Measurements from ENCODE around the gene XK.

Gene XK

DNA sequence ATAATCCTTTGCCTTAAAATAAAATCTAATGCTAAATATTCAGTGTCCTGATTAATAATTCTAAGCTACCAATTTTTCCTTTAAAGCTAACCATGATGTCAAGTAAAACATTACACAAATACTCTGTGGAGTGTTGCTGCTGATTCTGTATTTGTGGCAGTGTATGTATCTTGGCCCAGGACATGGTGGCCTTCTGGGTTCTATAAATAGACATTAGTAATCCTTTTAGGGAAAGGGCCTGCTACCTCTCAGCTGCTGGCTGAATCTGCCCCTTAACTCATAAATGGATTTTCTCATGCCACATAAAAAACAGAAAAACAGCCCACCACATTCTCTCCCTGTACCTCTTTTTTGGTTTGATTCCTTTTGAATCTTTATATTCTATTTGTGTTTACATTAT, 1.2 kb upstream of the XK start:
- DNase-seq = no peak

- DNase-seq = no peak
Observed at GRCh38 chrX:37684973-37685372, 618 bp upstream of the XK start.

- DNase-seq = no peak
Observed at GRCh38 chrX:37686369-37686995, 891 bp downstream of the XK start.

DNA sequence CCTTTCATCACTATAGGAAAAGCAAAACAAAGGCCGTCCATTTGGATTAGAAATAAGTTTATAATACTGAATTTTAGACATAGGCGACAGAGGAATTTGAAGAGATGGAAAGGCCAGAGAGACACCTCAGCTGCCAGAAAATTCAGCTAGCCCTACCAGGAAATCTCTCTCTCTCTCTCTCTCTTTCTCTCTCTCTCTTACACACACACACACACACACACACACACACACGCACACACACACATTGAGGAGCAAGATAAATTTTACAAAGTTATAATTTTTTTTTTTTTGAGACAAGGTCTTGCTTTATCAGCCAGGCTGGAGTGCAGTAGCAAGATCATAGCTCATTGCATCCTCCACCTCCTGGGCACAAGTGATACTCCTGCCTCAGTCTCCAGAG, 1.4 kb downstream of the XK start:
- DNase-seq = no peak

- no peak for DNase-seq
Observed at GRCh38 chrX:37690119-37690518, 4.5 kb downstream of the XK start.

- no peak for DNase-seq
Observed at GRCh38 chrX:37692918-37693317, 7.3 kb downstream of the XK start.

DNA sequence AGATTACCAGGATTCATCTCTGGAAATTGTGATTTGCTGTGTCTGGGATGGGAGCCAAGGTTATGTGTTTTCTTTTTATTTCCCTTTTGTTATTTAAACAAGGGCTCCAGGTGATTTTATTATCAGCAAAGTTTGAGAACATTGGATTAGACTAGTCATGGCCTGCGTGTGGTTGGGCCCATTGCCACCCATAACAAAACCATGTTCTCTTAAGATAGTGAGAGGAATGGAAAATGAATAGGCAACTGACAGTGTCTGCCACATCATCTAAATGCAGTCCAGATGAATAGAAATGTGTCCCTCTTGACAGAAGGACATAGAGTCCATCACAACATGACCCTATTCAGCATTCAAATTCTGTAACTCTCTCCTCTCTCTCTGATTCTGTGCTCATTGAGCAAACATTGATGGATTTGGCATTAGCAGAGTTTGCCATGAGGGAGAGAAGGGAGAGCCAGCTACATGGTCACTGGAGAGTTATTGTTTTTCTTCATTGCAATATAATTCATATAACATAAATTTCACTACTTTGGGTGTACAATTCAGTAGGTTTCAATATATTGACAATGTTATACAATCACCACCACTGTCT, 11.7 kb downstream of the XK start:
- no peak for DNase-seq

- DNase-seq = no peak
Observed at GRCh38 chrX:37701588-37701987, 16.0 kb downstream of the XK start.

GRCh38 chrX:37711991-37712390, 26.4 kb downstream of the XK start:
- DNase-seq = no peak

DNA sequence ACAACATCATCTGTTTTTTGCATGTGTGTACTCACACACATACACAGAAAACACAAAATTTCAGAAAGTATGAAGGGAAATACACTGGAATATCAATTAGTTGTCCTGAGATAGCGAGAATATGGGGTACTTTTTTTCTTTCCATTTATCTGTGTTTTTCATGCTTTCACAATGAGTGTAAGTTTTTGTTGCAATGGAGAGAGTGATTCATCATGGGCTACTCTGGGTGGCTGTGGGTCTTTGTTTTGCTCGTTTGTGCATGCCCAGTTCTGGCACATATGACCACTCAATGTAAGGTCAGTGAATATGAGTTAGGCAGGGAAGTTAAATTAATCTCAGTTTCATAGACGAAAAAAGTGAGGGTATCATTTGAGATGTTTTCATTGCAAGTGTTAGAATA, 26.9 kb downstream of the XK start:
- DNase-seq = no peak

GRCh38 chrX:37714479-37714878, 28.9 kb downstream of the XK start:
- no peak for DNase-seq

GRCh38 chrX:37716602-37717001, 31.0 kb downstream of the XK start:
- DNase-seq = no peak

DNA sequence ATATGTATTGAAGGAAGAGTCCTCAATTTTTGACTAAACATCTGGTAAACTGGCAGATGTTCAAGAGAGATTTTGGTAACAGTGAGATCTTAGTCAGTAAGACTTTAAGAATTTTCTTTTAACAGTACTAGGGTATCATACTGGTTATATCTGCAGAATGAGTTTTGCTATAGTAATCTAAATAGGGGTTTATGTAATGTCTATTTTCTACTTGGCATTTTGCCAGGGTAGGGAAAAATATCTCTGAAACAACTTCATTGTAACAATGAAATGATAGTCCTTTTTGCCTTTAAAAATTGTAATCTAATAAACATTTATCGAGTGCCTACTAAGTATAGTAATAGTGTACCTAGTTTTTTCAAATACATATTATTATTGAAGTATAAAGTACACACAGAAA, 32.1 kb downstream of the XK start:
- DNase-seq = no peak

DNA sequence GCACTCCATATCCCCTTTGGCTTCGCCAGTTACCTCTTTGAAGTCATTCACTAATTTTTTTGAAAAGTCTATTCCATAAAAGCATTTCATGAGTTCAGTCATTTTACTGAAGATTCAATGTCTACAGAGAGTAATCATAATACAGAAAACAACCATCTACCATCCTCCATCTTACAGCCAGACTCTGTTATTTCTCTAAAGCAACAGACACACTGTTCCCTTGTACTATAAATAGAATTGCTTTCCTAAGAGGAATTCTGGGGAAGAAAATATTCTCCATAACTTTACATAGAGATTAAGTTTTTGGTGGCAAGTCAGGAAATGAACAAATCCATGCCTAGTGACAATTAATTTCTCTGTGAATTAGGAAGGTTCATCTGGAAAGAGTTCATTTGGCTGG, 37.0 kb downstream of the XK start:
- DNase-seq = no peak

DNA sequence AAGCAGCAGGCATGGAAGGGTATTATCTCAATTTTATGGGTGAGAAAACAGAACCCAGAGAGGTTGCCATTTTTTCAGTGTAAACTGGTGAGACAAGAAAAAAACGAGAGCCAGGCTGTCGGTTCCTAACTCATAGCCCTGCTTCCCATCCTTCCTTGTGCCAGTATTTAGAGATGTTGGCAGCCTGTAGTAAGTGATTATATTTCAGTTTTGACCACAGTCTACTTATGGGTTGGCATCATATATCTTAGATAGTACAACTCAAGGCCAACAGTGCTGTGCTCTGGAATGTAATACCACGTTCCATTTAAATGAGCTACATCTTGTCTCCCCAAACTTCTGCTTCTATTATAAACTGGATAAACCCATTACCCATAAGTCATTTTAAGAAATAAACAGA, 40.8 kb downstream of the XK start:
- DNase-seq = no peak

DNA sequence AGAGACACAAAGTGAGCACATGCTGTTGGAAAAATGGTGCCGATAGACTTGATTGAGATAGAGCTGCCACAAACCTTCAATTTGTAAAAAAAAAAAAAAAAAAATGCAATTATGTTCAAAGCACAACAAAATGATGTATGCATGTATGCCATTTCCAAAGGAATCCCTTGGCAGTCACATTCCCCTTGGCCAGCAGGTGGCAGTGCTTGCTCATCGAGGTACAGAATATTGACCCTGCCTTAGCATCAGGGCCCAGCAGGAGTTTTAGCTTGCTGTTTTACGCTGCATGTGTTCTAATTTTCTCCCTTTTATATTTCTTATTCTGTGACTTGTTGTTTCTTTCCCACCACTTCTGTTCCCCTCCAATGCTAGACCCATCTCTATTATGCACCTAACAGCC, 59.8 kb downstream of the XK start:
- peak; percentile 79 to 81 for DNase-seq

GRCh38 chrX:37745835-37746217, 60.2 kb downstream of the XK start:
- peak in 1 of 2 donors; percentile 6 for DNase-seq

GRCh38 chrX:37746218-37746941, 60.8 kb downstream of the XK start:
- peak in 1 of 2 donors; percentile 54 for DNase-seq

DNA sequence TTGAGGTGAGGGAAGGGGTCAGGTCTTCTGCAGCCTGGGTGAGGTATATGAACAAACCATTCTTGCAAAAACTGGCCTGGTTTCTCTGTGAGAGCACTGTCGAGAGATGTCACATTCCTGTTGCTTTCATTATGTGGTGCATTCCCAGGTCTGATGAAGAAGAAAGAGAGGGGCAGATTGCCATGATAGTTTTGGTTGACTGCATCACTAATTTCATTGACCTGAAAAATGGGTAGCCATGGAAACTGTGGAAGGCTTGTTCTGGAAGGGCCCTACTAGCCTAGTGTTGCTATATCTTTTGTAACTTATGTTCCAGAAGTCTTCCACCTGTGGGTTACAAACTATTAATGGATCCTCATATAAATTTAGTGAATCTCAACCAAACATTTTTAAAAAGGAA, 61.4 kb downstream of the XK start:
- no peak for DNase-seq

GRCh38 chrX:37752281-37752680, 66.7 kb downstream of the XK start:
- no peak for DNase-seq

GRCh38 chrX:37752936-37753335, 67.3 kb downstream of the XK start:
- no peak for DNase-seq

DNA sequence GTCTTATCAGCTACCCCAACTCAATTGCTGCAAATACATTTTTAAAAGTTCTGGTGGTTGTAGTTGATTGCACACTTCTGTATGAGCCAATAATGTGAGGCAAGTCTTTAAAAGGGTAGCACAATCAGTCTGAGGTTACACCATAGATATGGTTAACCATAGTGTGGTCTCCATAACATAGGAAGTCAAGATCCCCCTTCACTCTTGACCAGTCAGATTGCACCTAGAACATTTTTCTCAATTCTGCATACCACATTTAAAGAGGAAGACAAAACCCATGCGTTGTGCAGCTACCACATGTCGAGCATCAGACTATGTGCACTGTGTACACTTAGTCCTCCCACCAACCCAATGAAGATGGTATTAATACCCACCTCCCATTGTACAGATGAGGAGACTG, 67.8 kb downstream of the XK start:
- DNase-seq = no peak

- DNase-seq = no peak
Observed at GRCh38 chrX:37754516-37754915, 68.9 kb downstream of the XK start.

- peak; percentile 31 to 53 for DNase-seq
Observed at GRCh38 chrX:37755025-37755424, 69.4 kb downstream of the XK start.

DNA sequence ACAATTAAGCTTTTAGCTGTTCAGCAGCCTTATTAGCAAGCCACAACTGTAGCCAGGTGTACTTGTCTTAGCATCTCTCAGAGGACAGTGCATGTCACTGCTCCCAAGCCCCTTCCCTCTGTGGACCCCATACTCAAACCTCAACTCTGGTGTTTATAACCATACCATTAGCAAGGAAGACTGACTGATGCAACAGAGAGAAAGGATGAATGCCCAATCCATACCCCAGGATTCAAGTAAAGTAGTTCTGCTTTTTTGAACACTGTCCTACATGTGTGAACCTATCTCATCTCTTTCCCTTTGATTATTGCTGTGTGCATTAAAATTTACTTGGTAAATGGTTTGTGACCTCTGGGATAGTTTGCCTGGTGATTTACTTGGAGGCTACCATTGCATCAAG, 71.5 kb downstream of the XK start:
- no peak for DNase-seq
